SK-N-MC (cell line): ENCODE measurements around the gene RPAP3.

ENCODE experiments used
- EZH2 ChIP-seq: fragments of 200-600 bp; sonication (generic); IDR thresholded peaks from one replicate; pipeline ENCODE4 v1.6.1; 2017; ENCODE audit warnings: antibody characterized with exemption
- POLR2AphosphoS5 ChIP-seq: IDR thresholded peaks from 2 replicates; pipeline ENCODE4 v1.6.1; 2012; ENCODE audit warnings: mild to moderate bottlenecking, low read depth, low read length, borderline replicate concordance

GRCh38 chr12:47737936-47738594 lies 32.2 kb upstream of the RPAP3 start:
- TF ChIP-seq POLR2AphosphoS5 (no peak), EZH2 (no peak)
